ENCODE results near the gene GALNS.

- TF ChIP-seq POLR2A (IDR thresholded peaks at IDR 0.05; ENCODE audit: low read depth, low read length) (no peak), TAF1 (IDR thresholded peaks at IDR 0.05; ENCODE audit: low read depth, low read length) (no peak), POLR2AphosphoS5 (IDR thresholded peaks at IDR 0.05; ENCODE audit: low read depth, low read length) (no peak), SPI1 (IDR thresholded peaks at IDR 0.05; ENCODE audit: low read depth, low read length) (no peak)
These were observed 4.6 kb upstream of the GALNS start for GRCh38 chr16:88861359-88861758.
